Liver (tissue), 9 donors: ENCODE data around the gene GPR183. TPM values are rescaled to one million over a fixed set of nuclear protein-coding genes. Genes with fewer than 3 reads are reported as not detected.

Source experiments
- DNase-seq: peaks from one replicate; pipeline ENCODE4 v3.0.0-alpha.2; 2017; ENCODE audit warnings: low spot score
- H3K27ac ChIP-seq, 2 donors: one replicate each; pipeline ENCODE4 v1.7.0; 2013; ENCODE audit warnings: inconsistent platforms in 2 of 2, low read length in 2 of 2, control low read depth in 1 of 2, low read depth in 1 of 2, mild to moderate bottlenecking in 1 of 2
- H3K27me3 ChIP-seq, 4 donors: one replicate each; pipeline versions ENCODE4 v1.6.1 to v1.7.0; 2013; ENCODE audit warnings: low read length in 3 of 4, inconsistent platforms in 1 of 4, mild to moderate bottlenecking in 1 of 4, moderate library complexity in 1 of 4; ENCODE audit not compliant: control insufficient read depth in 4 of 4, insufficient read depth in 4 of 4
- H3K36me3 ChIP-seq, 4 donors: one replicate each; pipeline versions ENCODE4 v1.6.1 to v1.7.0; 2013; ENCODE audit warnings: low read length in 3 of 4, mild to moderate bottlenecking in 3 of 4, low read depth in 1 of 4, moderate library complexity in 1 of 4; ENCODE audit not compliant: control insufficient read depth in 4 of 4, insufficient read depth in 3 of 4
- H3K4me1 ChIP-seq, 4 donors: one replicate each; pipeline versions ENCODE4 v1.6.1 to v1.7.0; 2013; ENCODE audit warnings: low read length in 3 of 4, mild to moderate bottlenecking in 3 of 4, moderate library complexity in 1 of 4; ENCODE audit not compliant: control insufficient read depth in 4 of 4, insufficient read depth in 4 of 4
- H3K4me3 ChIP-seq, 3 donors: one replicate each; pipeline versions ENCODE4 v1.6.1 to v1.7.0; 2013; ENCODE audit warnings: low read length in 3 of 3, control low read depth in 1 of 3, low read depth in 1 of 3, mild to moderate bottlenecking in 1 of 3
- H3K9ac ChIP-seq, 2 donors: one replicate each; pipeline ENCODE4 v1.7.0; 2013; ENCODE audit warnings: low read length in 2 of 2, mild to moderate bottlenecking in 2 of 2, moderate library complexity in 2 of 2, control low read depth in 1 of 2, low read depth in 1 of 2
- H3K9me3 ChIP-seq, 4 donors: one replicate each; pipeline versions ENCODE4 v1.6.1 to v1.7.0; 2013; ENCODE audit warnings: low read length in 3 of 4; ENCODE audit not compliant: control insufficient read depth in 4 of 4
- CTCF ChIP-seq: fragments of 150-350 bp; IDR thresholded peaks from 2 replicates; pipeline ENCODE4 v1.5.1; 2017; ENCODE audit warnings: improper control_type of control experiment, low read depth, low read length; ENCODE audit not compliant: missing input control
- EGR1 ChIP-seq, 2 donors: IDR thresholded peaks; 2 replicates each; pipeline ENCODE4 v1.6.1; 2016 to 2018; ENCODE audit warnings: antibody characterized with exemption in 2 of 2, low read depth in 2 of 2
- FOXA1 ChIP-seq: IDR thresholded peaks from 2 replicates; pipeline ENCODE4 v1.6.1; 2016; ENCODE audit warnings: antibody characterized with exemption
- FOXA2 ChIP-seq: IDR thresholded peaks from 2 replicates; pipeline ENCODE4 v1.6.1; 2016; ENCODE audit warnings: antibody characterized with exemption
- GABPA ChIP-seq, 2 donors: IDR thresholded peaks in 1 of 2; conservative IDR thresholded peaks in 1 of 2; 2 replicates each; pipeline ENCODE4 v1.6.1; 2016; ENCODE audit warnings: antibody characterized with exemption in 2 of 2, mild to moderate bottlenecking in 1 of 2, moderate library complexity in 1 of 2
- HNF4A ChIP-seq, 2 donors: conservative IDR thresholded peaks; 2 replicates each; pipeline ENCODE4 v1.6.1; 2016; ENCODE audit warnings: antibody characterized with exemption in 2 of 2, mild to moderate bottlenecking in 2 of 2
- JUND ChIP-seq, 2 donors: IDR thresholded peaks; 2 replicates each; pipeline ENCODE4 v1.6.1; 2016; ENCODE audit warnings: antibody characterized with exemption in 2 of 2
- NR2F2 ChIP-seq: IDR thresholded peaks from 2 replicates; pipeline ENCODE4 v1.6.1; 2016; ENCODE audit warnings: antibody characterized with exemption
- RAD21 ChIP-seq, 2 donors: IDR thresholded peaks; 2 replicates each; pipeline ENCODE4 v1.6.1; 2016; ENCODE audit warnings: antibody characterized with exemption in 2 of 2, mild to moderate bottlenecking in 2 of 2
- REST ChIP-seq: IDR thresholded peaks from 2 replicates; pipeline ENCODE4 v1.6.1; 2016; ENCODE audit warnings: antibody characterized with exemption, mild to moderate bottlenecking
- RXRA ChIP-seq, 2 donors: IDR thresholded peaks; 2 replicates each; pipeline ENCODE4 v1.6.1; 2017 to 2018; ENCODE audit warnings: antibody characterized with exemption in 2 of 2, mild to moderate bottlenecking in 1 of 2
- SP1 ChIP-seq: IDR thresholded peaks from 2 replicates; pipeline ENCODE4 v1.6.1; 2018; ENCODE audit warnings: antibody characterized with exemption, mild to moderate bottlenecking
- WGBS: extraction: QIAGEN DNeasy Blood & Tissue Kit; methylation state at CpG from one replicate; pipeline ENCODE4 v1.1.7; 2013; 5-methylcytosine and 5-hydroxymethylcytosine counted together
- polyA plus RNA-seq, 2 donors: library from polyadenylated mRNA; stranded (reverse) in 1 of 2; unstranded in 1 of 2; fragments of 200-250 nt in 1 of 2; fragments of >200 nt in 1 of 2; fragmentation: Nextera tagmentation in 1 of 2; extraction: Ambion mirVana in 1 of 2; gene quantifications; one replicate each; pipeline versions ENCODE4 v1.2.1 to v1.2.3, GENCODE V29; 2013 to 2015
- total RNA-seq, 2 donors: library from RNA; depleted of rRNA; stranded (reverse); fragments of >200 nt; gene quantifications; one replicate each; pipeline ENCODE4 v1.2.3, GENCODE V29; 2014
- donor health status: healthy.
- donor health status: healthy.
- donor health status: healthy.
- donor health status: healthy.
- donor health status: healthy.

The GPR183 gene
- total and polyA plus RNA-seq, 4 donors, result 0.89 to 4.3 (median 2.9) TPM

- Histone ChIP-seq H3K27ac (peak overlapping the region in 1 of 2 donors; percentile 48), H3K36me3 (peaks cover 0 to 2% (median 0%) of the 10 kb centered on the region in 4 donors), H3K4me1 (peaks cover 0 to 6% (median 1%) of the 10 kb centered on the region in 4 donors), H3K9ac (no peak overlapping the region), H3K4me3 (no peak overlapping the region), H3K9me3 (no peaks in the 10 kb centered on the region), H3K27me3 (no peaks in the 10 kb centered on the region)
- TF ChIP-seq SP1 (no peak), JUND (IDR thresholded peaks at IDR 0.05) (no peak), CTCF (no peak), GABPA (IDR thresholded peaks at IDR 0.05 in 1 of 2, conservative IDR thresholded peaks at IDR 0.05 in 1 of 2) (no peak), NR2F2 (no peak), FOXA1 (no peak), REST (no peak), FOXA2 (no peak)
- 89% methylated on average over 3 of the region's 3 CpGs for WGBS
- no peak for DNase-seq
These were observed 1.4 kb upstream of the GPR183 start for GRCh38 chr13:99308471-99309087.

GRCh38 chr13:99307648-99308339, 595 bp upstream of the GPR183 start:
- TF ChIP-seq FOXA1, result no peak
- TF ChIP-seq RXRA (IDR thresholded peaks at IDR 0.05), result peak in 1 of 2 donors; percentile 32
- TF ChIP-seq NR2F2, result no peak
- no peak for TF ChIP-seq CTCF
- TF ChIP-seq HNF4A (conservative IDR thresholded peaks at IDR 0.05), result no peak
- TF ChIP-seq RAD21 (IDR thresholded peaks at IDR 0.05), result no peak
- TF ChIP-seq EGR1 (IDR thresholded peaks at IDR 0.05; ENCODE audit: low read depth in 2 of 2), result no peak
- TF ChIP-seq JUND (IDR thresholded peaks at IDR 0.05), result no peak
- 75% methylated on average over 6 of the region's 6 CpGs for whole genome bisulfite sequencing
- peak overlapping the region in 1 of 2 donors; percentile 14 for H3K9ac ChIP-seq
- peaks cover 0 to 2% (median 0%) of the 10 kb centered on the region in 4 donors for H3K36me3 ChIP-seq
- no peaks in the 10 kb centered on the region for H3K9me3 ChIP-seq
- no peak for DNase-seq
- H3K27me3 ChIP-seq, result no peaks in the 10 kb centered on the region
- no peak overlapping the region for H3K4me3 ChIP-seq
- peaks cover 0 to 3% (median 0%) of the 10 kb centered on the region in 4 donors for H3K4me1 ChIP-seq
- peak overlapping the region; percentile 7 to 48 for H3K27ac ChIP-seq
